Stimulated activated CD8-positive, alpha-beta memory T cell treated with anti-CD3 and anti-CD28 coated beads, Interleukin-12 subunit alpha, Interleukin-12 subunit beta, amount 100 ng/mL, for 1 hour (primary cell): ENCODE results near the gene CCNJL.

Source experiments
- DNase-seq: peaks from one replicate; pipeline ENCODE4 v3.0.0-alpha.2; 2020; ENCODE audit warnings: low read depth

CCNJL gene

GRCh38 chr5:160221082-160221481 is 91.3 kb downstream of the CCNJL start:
- no peak for DNase-seq

- DNase-seq = no peak
These were observed 93.0 kb downstream of the CCNJL start for GRCh38 chr5:160219356-160219755.

- DNase-seq = no peak
These were observed 98.8 kb downstream of the CCNJL start for GRCh38 chr5:160213537-160213936.

DNA sequence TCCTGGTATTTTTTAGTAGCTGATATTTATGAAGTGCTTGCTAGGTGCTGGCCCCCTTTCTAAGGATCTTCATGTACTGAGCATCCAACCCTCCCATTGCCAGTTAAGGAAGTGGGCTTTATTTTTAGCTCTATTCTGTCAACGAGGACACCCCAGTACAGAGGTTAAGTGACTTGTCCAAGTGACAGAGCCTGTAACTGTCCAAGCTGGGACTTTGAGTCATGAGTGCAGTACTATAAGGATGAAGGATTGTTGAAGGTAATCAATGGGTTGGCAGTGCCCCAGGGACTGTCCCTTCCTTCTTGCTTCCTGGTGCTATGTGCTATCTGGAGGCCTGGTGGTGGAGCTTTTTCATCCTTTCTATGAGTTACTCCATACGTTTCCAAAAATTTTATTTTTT is 101.0 kb downstream of the CCNJL start:
- no peak for DNase-seq

GRCh38 chr5:160210606-160211005 is 101.8 kb downstream of the CCNJL start:
- DNase-seq = no peak

DNA sequence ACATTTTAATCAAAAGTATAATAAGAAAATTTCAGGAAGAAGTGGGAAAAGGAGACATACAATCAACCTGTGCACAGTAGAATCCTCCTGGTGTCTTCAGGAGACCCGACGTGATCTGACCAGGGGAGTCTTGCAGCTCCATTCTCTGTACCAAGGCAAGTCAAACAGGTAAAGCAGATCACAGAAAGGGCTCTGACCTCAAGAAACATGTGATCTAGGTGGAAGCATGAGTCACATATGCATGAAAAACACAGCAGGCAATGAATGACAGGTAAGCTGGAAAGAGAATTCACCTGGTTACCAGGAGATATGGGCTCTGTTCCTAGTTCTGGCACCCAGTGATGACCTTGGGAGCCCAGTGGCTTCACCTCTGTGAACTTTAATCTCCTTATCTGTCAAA is 102.4 kb downstream of the CCNJL start:
- no peak for DNase-seq

- no peak for DNase-seq
These were observed 105.3 kb downstream of the CCNJL start for GRCh38 chr5:160207061-160207460.
